H9 (cell line): ENCODE results near the gene CCNG1. TPM values are rescaled to one million over a fixed set of nuclear protein-coding genes. Genes with fewer than 3 reads are reported as not detected.

Experiments used
- DNase-seq: peaks from one replicate; pipeline ENCODE4 v3.0.0-alpha.2; 2017
- H2AFZ ChIP-seq: one replicate; pipeline ENCODE4 v1.6.1; 2013; ENCODE audit warnings: mild to moderate bottlenecking, low read length, control low read depth, moderate library complexity
- H2AK5ac ChIP-seq: 2 replicates; pipeline ENCODE4 v1.6.1; 2013; ENCODE audit warnings: low read length, control low read depth, mixed read lengths; ENCODE audit not compliant: insufficient read length
- H2BK120ac ChIP-seq: one replicate; pipeline ENCODE4 v1.6.1; 2013; ENCODE audit warnings: low read depth, mild to moderate bottlenecking, low read length, control low read depth, inconsistent platforms; ENCODE audit not compliant: poor library complexity, severe bottlenecking
- H2BK12ac ChIP-seq: 2 replicates; pipeline ENCODE4 v1.6.1; 2013; ENCODE audit warnings: low read length, control low read depth, mixed read lengths, low read depth; ENCODE audit not compliant: insufficient read length
- H2BK15ac ChIP-seq: 2 replicates; pipeline ENCODE4 v1.6.1; 2013; ENCODE audit warnings: low read depth, low read length, control low read depth
- H2BK20ac ChIP-seq: one replicate; pipeline ENCODE4 v1.6.1; 2013; ENCODE audit warnings: low read depth, mild to moderate bottlenecking, low read length, control low read depth, inconsistent platforms; ENCODE audit not compliant: poor library complexity, severe bottlenecking
- H2BK5ac ChIP-seq: 2 replicates; pipeline ENCODE4 v1.6.1; 2013; ENCODE audit warnings: low read length, control low read depth, mixed read lengths; ENCODE audit not compliant: insufficient read length
- H3K14ac ChIP-seq: 2 replicates; pipeline ENCODE4 v1.6.1; 2013; ENCODE audit warnings: low read length, control low read depth; ENCODE audit not compliant: insufficient read depth
- H3K18ac ChIP-seq: 2 replicates; pipeline ENCODE4 v1.6.1; 2013; ENCODE audit warnings: low read depth, mild to moderate bottlenecking, mixed read lengths, low read length, control low read depth; ENCODE audit not compliant: insufficient read length
- H3K23ac ChIP-seq: 2 replicates; pipeline ENCODE4 v1.6.1; 2013; ENCODE audit warnings: low read length, control low read depth, mixed read lengths, low read depth; ENCODE audit not compliant: insufficient read length
- H3K23me2 ChIP-seq: 2 replicates; pipeline ENCODE4 v1.6.1; 2013; ENCODE audit warnings: low read depth, mild to moderate bottlenecking, mixed read lengths, low read length, control low read depth; ENCODE audit not compliant: insufficient read length, poor library complexity, severe bottlenecking
- H3K27ac ChIP-seq: 2 replicates; pipeline ENCODE4 v1.5.1; 2013; ENCODE audit warnings: low read length, control low read depth, mixed read lengths, low read depth; ENCODE audit not compliant: insufficient read length
- H3K27me3 ChIP-seq: 2 replicates; pipeline ENCODE4 v1.6.1; 2013; ENCODE audit warnings: low read length, control low read depth, inconsistent platforms; ENCODE audit not compliant: insufficient read depth
- H3K4ac ChIP-seq: 2 replicates; pipeline ENCODE4 v1.6.1; 2013; ENCODE audit warnings: low read depth, mild to moderate bottlenecking, control low read depth, inconsistent platforms, low read length, moderate library complexity
- H3K4me1 ChIP-seq: 2 replicates; pipeline ENCODE4 v1.6.1; 2013; ENCODE audit warnings: low read length, control low read depth, inconsistent platforms; ENCODE audit not compliant: insufficient read depth
- H3K4me2 ChIP-seq: 2 replicates; pipeline ENCODE4 v1.6.1; 2013; ENCODE audit warnings: low read length, control low read depth, mixed read lengths; ENCODE audit not compliant: insufficient read length, insufficient read depth
- H3K56ac ChIP-seq: 2 replicates; pipeline ENCODE4 v1.6.1; 2013; ENCODE audit warnings: low read depth, mild to moderate bottlenecking, mixed read lengths, low read length, control low read depth; ENCODE audit not compliant: insufficient read length
- H3K79me1 ChIP-seq: 2 replicates; pipeline ENCODE4 v1.6.1; 2013; ENCODE audit warnings: low read depth, mild to moderate bottlenecking, moderate library complexity, low read length, control low read depth, inconsistent platforms; ENCODE audit not compliant: insufficient read depth, poor library complexity, severe bottlenecking
- H3K79me2 ChIP-seq: 2 replicates; pipeline ENCODE4 v1.6.1; 2013; ENCODE audit warnings: low read length, control low read depth, inconsistent platforms; ENCODE audit not compliant: insufficient read depth
- H3K9ac ChIP-seq: 2 replicates; pipeline ENCODE4 v1.6.1; 2013; ENCODE audit warnings: low read length, control low read depth, mixed read lengths; ENCODE audit not compliant: insufficient read length; ENCODE audit errors: extremely low read depth
- H3K9me3 ChIP-seq: one replicate; pipeline ENCODE4 v1.6.1; 2013; ENCODE audit warnings: low read depth, low read length, inconsistent platforms; ENCODE audit not compliant: control insufficient read depth
- H3T11ph ChIP-seq: one replicate; pipeline ENCODE4 v1.6.1; 2013; ENCODE audit warnings: mild to moderate bottlenecking, low read length, control low read depth, inconsistent platforms
- H4K20me1 ChIP-seq: one replicate; pipeline ENCODE4 v1.6.1; 2013; ENCODE audit not compliant: control insufficient read depth, insufficient read length, insufficient read depth
- H4K5ac ChIP-seq: 2 replicates; pipeline ENCODE4 v1.6.1; 2013; ENCODE audit warnings: low read depth, mild to moderate bottlenecking, mixed read lengths, low read length, control low read depth; ENCODE audit not compliant: insufficient read length
- H4K8ac ChIP-seq: replicated peaks from 2 replicates; pipeline ENCODE4 v1.6.1; 2013; ENCODE audit warnings: low read length, control low read depth, mixed read lengths, low read depth; ENCODE audit not compliant: insufficient read length
- H4K91ac ChIP-seq: 2 replicates; pipeline ENCODE4 v1.6.1; 2013; ENCODE audit warnings: low read depth, mild to moderate bottlenecking, moderate library complexity, mixed read lengths, low read length, control low read depth; ENCODE audit not compliant: insufficient read length
- H3K27ac Mint-ChIP-seq, 3 experiments: 2 replicates in 2 of 3; 3 replicates in 1 of 3; pipeline ENCODE4 v1.8.0; 2020 to 2021; ENCODE audit warnings: mixed read lengths in 3 of 3, mild to moderate bottlenecking in 1 of 3, moderate library complexity in 1 of 3
- H3K27me3 Mint-ChIP-seq: 2 replicates; pipeline ENCODE4 v1.8.0; 2021; ENCODE audit warnings: low read depth, mild to moderate bottlenecking, moderate library complexity, mixed read lengths
- H3K36me3 Mint-ChIP-seq, 3 experiments: 2 replicates in 2 of 3; 3 replicates in 1 of 3; pipeline ENCODE4 v1.8.0; 2020 to 2021; ENCODE audit warnings: low read depth in 3 of 3, mixed read lengths in 3 of 3; ENCODE audit not compliant: insufficient read depth in 1 of 3
- H3K4me1 Mint-ChIP-seq, 2 experiments: 2 replicates each; pipeline ENCODE4 v1.8.0; 2020; ENCODE audit warnings: mixed read lengths in 2 of 2
- H3K4me3 Mint-ChIP-seq, 2 experiments: 2 replicates in 1 of 2; 3 replicates in 1 of 2; pipeline ENCODE4 v1.8.0; 2020 to 2021; ENCODE audit warnings: mild to moderate bottlenecking in 2 of 2, mixed read lengths in 2 of 2, moderate library complexity in 1 of 2
- H3K9me3 Mint-ChIP-seq, 2 experiments: 2 replicates in 1 of 2; 3 replicates in 1 of 2; pipeline ENCODE4 v1.8.0; 2020; ENCODE audit warnings: mild to moderate bottlenecking in 2 of 2, mixed read lengths in 2 of 2, moderate library complexity in 1 of 2
- WGBS: extraction: QIAGEN DNeasy Blood & Tissue Kit; methylation state at CpG from one replicate; pipeline ENCODE4 v1.1.7; 2013; ENCODE audit warnings: missing lambda C conversion rate, low lambda C conversion rate, mixed read lengths; ENCODE audit not compliant: insufficient read length; ENCODE audit errors: extremely low coverage; 5-methylcytosine and 5-hydroxymethylcytosine counted together
- total RNA-seq: library from RNA; stranded (reverse); gene quantifications from 2 replicates; pipeline ENCODE4 v1.2.1, GENCODE V29; 2021
- TF ChIP-seq, protein P1 (sequence below): fragments of 200-600 bp; sonication (generic); conservative IDR thresholded peaks from 3 replicates; pipeline ENCODE4 v1.8.0; 2021; ENCODE audit warnings: antibody characterized with exemption, mild to moderate bottlenecking

Gene CCNG1
- total RNA-seq, 1 experiment from 2014 or later = 521 TPM

DNA sequence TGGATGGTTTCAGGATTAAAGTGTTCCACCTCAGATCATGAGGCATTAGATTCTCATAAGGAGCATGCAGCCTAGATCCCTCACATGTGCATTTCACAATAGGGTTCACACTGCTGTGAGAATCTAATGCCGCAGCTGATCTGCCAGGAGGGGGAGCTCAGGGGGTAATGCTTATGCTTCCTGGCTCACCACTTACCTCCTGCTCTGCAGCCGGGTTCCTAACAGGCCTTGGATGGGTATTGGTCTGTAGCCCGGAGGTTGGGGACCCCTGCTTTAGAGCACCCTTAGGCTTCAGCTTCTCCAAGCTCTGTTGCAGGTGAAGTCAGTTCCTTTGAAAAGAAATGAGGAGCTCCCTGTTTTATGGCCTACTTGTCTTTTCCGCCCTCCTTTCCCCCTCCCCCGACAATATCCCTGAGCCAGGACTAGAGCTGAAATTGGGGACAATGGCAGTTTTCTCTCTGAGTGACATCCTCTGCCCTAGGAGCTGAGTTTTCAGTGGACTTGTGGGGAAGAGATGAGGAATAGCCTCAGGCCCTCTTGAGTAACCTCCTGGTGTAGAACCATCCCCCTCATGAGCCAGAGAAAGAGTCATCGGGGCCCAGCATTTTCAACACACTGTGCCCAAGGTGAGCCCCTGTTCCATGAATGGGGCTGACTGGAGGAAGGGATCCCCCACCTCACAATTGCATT, 51.8 kb downstream of the CCNG1 start:
- Mint-ChIP-seq H3K27ac (peak overlapping the region in 2 of 3 experiments; percentile 32 to 46; a peak in 2 of 7 replicates), H3K27me3 (no peaks in the 10 kb centered on the region), H3K4me1 (0 out of 4 replicates have a peak, but pooled peaks cover 0 to 2% of the 10 kb centered on the region in 2 experiments), H3K36me3 (peaks cover 52 to 75% (median 74%) of the 10 kb centered on the region in 3 experiments), H3K9me3 (peaks cover 21% of the 10 kb centered on the region in 2 experiments), H3K4me3 (no peak overlapping the region)
- no peak overlapping the region for H3K27ac ChIP-seq
- no peak overlapping the region for H2BK20ac ChIP-seq
- H4K91ac ChIP-seq = no peak overlapping the region
- no peaks in the 10 kb centered on the region for H3K79me1 ChIP-seq
- H3K27me3 ChIP-seq = no peaks in the 10 kb centered on the region
- no peak overlapping the region for H2AK5ac ChIP-seq
- peak; percentile 64 for DNase-seq
- H3K23me2 ChIP-seq = no peaks in the 10 kb centered on the region
- H2AFZ ChIP-seq = no peak overlapping the region
- no peak overlapping the region for H3K9ac ChIP-seq
- WGBS = no CpG with 5 or more reads among the region's 6 CpGs
- H3K4ac ChIP-seq = no peak overlapping the region
- no peak overlapping the region for H3K23ac ChIP-seq
- H3K18ac ChIP-seq = no peak overlapping the region
- no peak overlapping the region for H4K8ac ChIP-seq
- TF ChIP-seq, protein P1, sequence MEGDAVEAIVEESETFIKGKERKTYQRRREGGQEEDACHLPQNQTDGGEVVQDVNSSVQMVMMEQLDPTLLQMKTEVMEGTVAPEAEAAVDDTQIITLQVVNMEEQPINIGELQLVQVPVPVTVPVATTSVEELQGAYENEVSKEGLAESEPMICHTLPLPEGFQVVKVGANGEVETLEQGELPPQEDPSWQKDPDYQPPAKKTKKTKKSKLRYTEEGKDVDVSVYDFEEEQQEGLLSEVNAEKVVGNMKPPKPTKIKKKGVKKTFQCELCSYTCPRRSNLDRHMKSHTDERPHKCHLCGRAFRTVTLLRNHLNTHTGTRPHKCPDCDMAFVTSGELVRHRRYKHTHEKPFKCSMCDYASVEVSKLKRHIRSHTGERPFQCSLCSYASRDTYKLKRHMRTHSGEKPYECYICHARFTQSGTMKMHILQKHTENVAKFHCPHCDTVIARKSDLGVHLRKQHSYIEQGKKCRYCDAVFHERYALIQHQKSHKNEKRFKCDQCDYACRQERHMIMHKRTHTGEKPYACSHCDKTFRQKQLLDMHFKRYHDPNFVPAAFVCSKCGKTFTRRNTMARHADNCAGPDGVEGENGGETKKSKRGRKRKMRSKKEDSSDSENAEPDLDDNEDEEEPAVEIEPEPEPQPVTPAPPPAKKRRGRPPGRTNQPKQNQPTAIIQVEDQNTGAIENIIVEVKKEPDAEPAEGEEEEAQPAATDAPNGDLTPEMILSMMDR = peak; percentile 57; the same call in 2 of the 3 replicates
- H2BK12ac ChIP-seq = no peak overlapping the region
- no peak overlapping the region for H3K14ac ChIP-seq
- H3T11ph ChIP-seq = no peak overlapping the region
- no peak overlapping the region for H4K5ac ChIP-seq
- no peak overlapping the region for H3K4me2 ChIP-seq
- no peak overlapping the region for H2BK5ac ChIP-seq
- no peaks in the 10 kb centered on the region for H3K9me3 ChIP-seq
- no peaks in the 10 kb centered on the region for H3K79me2 ChIP-seq
- H4K20me1 ChIP-seq = no peaks in the 10 kb centered on the region
- no peak overlapping the region for H2BK120ac ChIP-seq
- no peaks in the 10 kb centered on the region; the same call in 1 of the 2 replicates for H3K4me1 ChIP-seq
- H3K56ac ChIP-seq = no peak overlapping the region
- H2BK15ac ChIP-seq = no peak overlapping the region
